ENCODE results near the gene RHOBTB3. TPM values are rescaled to one million over a fixed set of nuclear protein-coding genes. Genes with fewer than 3 reads are reported as not detected.

The RHOBTB3 gene
- total RNA-seq, 1 donor from 2014 or later: 66.9 TPM

DNA sequence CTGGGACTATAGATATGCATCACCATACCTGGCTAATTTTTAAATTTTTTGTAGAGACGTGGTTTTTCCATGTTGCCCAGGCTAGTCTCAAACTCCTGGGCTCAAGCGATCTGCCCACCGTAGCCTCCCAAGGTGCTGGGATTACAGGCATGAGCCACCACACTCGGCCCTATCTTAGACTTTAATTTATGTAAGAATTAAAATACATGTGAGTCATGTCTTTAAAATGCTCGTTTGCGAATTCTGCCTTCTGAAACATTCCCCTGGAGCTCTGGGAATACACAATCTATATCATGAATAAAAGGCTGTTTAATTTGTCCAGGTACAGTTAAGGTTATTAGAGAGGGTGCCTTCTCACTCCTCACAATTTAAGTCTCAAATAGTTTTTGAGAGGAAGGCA, 32.8 kb downstream of the RHOBTB3 start:
- DNase-seq (ENCODE audit: low read depth, low spot score): no peak

DNA sequence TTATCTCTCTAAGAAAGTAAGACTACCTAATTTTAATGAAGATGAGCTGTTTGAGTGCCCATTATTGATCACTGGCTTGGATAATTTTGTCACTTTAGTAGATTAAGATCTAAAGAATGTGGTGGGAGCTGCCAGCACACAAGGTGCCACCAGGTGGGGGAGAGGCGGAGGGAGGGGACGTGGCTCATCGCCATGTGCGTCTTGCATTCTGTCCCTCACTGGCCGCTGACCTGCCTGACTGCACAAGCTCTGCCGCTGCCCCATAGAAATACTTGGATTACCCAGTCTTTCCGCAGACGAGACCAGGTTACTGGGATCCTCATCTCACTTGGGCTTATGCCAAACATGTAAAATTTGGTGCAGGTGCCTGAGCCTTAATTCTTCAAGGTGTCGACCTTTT, 37.6 kb downstream of the RHOBTB3 start:
- no peak for DNase-seq (ENCODE audit: low read depth, low spot score)

DNA sequence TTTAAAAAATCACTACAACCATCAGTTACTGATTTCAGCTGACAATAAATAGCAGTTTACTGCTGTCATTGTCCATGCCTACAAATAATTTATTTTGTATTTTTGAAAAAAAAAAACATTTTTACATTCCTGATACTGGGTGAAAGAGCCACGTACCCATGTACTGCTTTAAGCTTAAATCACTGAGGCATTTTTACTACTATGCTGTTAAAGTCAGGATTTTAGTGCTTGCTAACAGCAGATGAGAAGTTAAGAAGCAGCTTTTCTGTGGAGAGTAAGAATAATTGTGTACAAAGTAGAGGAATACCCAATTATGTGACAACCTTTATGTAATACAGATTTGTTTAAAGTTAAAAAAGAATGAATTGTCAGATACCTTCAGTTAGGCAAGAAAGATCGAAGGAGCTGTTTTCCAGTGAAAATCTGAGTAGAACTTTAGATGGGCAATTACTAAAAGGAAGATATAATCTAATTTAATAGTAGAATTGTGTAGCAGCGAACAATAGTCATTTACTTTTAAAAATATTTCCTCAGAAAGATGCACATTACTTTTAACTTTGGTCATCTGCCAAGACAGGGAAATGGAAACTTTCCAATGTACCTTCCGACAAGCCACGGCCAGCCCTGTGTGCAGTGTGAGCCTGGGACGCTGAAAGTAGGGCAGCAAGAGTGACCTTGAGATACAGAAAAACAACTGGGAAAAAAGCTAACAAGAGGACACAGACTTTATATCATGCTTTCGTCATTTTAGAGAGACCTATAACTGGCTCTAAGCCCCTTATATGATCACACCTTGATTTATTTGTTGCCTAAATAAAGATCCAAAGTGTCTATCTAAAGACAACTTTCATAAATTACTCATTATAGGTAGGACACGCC, 39.9 kb downstream of the RHOBTB3 start:
- no peak for DNase-seq (ENCODE audit: low read depth, low spot score)

DNA sequence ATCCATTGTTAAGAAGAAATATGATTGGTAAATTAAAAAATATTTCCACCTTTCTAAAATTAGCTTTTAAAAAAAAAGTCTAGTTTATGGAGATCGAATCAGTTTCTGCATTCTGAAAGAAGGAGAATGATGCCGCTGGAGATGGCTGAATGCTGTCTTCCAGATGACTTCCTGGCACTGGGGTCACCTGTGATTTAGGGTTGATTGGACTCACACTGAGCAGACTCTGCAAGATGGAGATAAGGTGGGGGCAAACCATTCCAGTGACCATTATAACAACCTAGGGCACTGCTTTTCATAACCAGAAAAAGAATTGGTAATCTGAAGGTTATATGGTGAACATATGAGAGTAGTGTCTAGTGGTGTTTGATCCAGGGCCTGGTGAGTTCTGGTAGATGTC, 40.8 kb downstream of the RHOBTB3 start:
- DNase-seq (ENCODE audit: low read depth, low spot score): no peak

DNA sequence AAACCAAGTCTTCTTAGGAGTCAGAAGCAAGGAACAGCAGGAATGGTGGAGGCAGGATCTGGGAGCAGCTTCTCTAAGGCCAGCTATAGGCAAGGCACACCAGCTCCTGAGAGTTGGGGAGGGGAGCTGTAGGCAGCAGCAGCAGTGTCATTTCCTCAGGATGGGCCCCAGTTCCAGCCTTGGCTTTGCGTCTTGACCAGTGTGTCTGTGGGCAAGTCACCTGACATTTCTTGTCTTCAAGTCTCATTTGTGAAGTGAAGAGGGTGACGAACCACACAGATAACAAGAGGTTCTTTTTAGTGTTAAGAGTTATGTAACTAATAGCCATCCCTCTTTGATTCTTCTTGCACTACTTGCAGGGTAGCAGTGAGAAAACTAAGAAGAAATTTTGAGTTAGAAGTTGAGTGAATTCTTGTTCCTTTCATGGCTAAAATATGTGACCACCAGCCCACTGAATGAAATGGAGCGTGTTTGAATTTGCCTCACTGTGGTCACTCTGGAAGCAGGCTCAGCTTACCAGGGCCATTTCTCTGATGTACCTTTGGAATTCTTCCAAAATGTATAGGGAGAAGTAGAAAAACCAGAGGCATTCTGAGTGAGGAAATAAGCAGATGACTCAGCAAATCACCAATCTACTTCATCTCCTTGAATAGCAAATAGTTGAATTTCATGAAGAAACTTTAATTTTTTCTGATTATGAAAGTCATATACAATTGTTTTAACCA, 42.4 kb downstream of the RHOBTB3 start:
- no peak for DNase-seq (ENCODE audit: low read depth, low spot score)

DNA sequence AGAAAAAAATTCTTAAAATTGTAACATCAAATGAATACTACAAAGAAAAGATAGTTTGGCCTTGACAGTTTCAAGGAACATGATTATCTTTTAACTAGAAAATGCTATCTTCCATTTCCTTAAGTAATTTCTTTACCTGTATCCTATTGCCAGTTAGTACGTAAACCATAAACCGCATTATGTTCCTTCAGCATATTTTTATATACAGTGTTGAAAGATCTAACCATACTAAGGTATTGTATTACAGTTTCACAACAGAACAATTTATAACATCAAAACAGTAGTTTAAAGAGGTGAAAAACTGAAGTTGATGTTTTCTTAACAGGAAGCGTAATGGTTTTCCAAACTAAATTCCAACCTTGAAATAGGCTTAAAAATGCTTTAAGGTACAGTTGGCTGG, 46.3 kb downstream of the RHOBTB3 start:
- no peak for DNase-seq (ENCODE audit: low read depth, low spot score)

DNA sequence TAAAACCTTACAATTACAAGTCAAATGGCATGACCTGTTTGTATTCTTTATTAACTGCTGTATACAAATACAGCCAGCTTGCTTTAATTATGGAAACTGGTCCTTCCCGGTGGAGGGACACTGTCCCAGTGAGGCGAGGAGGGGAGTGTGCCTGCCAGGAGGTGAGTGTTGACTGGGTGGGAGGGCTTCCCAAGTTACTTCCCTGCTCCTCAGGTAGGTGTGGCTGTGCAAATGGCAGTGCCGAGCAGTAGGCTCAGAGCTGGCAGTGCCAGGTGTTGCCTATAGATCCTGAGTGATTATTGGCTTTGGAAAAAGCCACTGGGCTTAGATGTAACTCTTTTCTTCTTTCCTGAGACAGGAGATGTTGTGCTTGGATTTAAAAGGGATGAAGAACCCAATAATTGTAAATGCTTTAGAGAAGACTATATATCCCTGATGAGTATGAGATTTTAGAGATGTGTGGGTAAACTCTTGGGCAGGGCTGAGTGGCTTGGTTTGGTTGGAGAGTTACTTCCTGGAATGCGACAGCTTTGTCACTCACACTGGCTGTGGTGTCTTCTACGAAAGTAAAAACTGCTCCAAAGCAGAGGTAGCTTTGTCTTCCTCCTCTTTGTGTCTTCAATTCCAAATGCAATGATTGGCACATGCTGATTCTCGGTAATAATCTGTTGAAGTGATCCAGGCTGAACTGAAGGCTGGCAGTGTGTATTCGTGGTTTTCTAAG, 47.7 kb downstream of the RHOBTB3 start:
- no peak for DNase-seq (ENCODE audit: low read depth, low spot score)

DNA sequence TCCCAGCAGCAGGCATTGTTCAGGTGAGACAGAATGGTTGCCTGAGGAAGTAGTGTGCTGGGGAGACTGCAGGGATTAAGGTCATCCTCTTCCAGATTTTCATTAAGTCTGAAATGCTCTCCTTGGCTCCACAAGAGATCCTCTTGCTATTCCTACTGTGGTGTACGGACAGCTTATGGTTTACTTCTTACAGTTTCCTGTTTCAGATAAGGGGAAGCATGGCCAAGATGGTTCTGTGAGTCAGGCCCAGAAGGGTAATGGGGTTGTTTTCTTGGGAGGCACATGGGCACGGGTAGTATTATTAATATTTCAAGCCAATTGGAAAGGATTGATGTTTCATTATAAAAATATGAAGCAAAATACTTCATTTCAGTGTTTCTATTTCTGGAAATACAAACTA, 48.5 kb downstream of the RHOBTB3 start:
- DNase-seq (ENCODE audit: low read depth, low spot score): no peak

DNA sequence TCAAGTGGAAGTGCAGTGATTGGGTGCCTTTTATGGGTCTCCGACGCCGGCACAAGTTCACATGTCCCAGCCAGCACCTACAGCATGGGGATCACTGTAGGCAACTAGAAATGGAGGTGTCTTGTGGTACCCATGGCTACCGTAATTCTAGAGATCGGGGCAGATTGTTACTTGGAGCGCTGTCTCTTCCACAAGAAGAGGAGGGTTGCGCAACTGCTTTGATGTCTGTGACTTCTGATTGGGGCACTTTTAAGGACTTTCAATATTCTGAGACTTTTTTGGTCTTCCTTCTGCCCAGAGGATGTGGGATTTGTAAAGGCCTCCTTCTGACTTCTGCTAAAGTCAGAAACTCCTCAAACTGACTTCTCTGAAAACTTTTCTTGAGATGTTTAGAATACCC, 49.5 kb downstream of the RHOBTB3 start:
- DNase-seq (ENCODE audit: low read depth, low spot score): no peak

DNA sequence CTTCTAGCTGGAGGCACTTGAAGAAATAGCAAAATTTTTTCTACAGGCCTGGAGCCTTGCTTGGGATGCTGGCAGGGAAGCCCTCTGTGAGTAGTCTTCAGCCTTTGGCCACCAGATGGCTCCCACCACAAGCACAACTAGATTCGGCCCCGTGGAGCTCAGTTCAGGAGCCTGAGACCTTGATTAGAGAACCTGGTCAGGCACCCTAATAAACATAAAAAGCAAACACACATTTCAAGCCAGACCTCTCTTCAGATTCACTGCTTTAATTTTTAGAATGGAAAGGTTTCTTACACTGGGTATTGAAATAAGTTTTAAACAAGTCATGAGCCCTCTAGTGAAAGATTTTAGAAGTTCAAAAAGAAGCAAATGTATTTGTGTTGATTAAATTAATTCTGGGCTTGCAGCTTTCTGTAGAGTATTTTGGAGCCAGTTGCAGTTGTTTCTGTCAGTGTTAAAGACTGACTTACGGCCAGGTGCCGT, 50.0 kb downstream of the RHOBTB3 start:
- DNase-seq (ENCODE audit: low read depth, low spot score): peak; percentile 43

DNA sequence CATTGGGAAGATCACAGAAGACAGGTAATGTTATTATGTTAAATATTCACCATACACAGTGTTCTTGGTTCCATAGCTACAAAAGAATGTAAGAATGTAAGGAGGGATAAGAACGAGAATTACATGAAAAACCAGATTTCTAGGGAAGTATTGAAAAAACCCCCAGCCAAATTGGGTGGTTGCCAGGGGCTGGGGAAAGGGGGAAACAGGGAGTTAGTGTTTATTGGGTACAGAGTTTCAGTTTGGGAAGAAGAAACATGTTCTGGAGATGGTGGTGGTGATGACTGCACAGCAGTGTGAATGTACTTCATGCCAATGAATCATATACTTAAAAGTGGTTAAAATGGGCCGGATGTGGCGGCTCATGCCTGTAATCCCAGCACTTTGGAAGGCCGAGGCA, 51.0 kb downstream of the RHOBTB3 start:
- no peak for DNase-seq (ENCODE audit: low read depth, low spot score)

DNA sequence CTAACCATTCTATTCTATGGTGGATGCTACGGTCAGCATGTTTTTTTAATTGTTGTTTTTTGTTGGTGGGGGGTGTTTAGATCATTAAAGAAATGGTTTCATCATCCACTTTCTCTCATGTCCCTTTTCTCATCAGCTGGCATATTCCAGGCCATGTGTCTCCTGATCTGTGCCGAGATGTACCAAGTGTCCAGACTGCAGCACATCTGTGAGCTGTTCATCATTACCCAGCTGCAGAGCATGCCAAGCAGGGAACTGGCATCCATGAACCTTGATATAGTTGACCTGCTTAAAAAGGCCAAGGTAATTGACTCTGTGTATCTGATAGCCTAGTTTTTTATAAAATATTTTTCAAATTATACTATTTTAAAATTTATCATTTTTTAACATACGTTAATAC, 52.5 kb downstream of the RHOBTB3 start:
- DNase-seq (ENCODE audit: low read depth, low spot score): no peak

DNA sequence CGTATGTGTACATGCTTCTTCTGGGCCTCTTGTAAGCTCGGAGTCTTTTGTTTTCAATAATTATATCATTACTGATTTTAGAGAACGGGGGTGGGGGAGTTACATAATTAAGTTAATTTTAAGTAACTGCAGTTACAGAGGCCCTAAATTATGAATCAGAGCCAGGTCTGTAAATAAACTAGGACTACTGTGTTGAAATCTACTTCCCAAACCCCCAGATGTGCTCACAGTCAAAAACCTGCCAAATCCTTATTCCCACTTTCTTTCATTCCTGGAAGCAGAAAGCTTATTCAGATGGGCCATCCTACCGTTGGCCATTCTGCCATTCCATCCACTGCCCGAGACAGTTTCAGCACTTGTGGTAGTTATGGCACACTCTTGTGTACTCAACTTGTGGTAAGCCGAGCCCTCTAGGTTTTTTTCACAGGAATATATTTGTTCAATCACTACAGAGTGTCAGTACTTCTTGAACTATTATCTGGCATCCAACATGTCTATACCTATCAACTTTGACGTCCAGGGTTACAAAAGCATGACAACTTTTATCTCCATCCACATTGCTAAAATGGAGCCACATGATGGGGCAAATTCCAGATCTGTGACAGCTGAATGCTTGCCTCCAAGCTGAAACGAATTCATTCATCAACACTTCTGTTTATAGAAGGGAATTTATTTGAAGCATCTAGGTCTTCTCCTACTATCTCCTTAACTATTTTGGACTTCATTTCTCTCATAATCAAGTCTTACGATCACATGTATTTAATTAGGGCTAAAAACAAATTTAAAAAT, 53.6 kb downstream of the RHOBTB3 start:
- DNase-seq (ENCODE audit: low read depth, low spot score): no peak

DNA sequence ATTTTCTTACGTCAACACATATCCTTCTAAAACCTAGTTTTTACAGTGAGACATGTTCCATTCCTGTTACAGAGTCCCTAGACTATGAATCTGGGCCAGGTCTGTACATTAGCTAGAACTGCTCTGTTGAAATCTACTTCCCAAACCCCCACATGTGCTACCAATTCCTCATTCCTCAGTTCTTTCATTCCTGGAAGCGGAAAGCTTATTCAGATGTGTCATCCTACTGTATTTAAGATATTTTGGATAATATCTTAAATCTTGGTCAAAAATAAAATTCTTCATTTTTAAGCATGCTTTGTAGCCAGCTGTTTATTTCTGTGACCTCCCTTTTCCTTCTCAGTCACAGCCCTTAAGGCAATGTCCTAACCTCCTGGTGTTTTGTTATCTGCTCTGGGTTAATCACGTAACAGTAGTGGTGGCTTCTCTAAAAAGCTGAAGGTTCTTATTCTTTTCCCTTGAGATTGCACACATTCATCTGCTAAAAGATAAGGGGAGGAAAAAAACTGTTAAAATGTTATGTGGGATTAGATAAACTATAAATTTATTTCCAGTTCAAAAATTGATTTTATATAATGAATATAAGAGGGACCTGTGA, 55.8 kb downstream of the RHOBTB3 start:
- no peak for DNase-seq (ENCODE audit: low read depth, low spot score)

DNA sequence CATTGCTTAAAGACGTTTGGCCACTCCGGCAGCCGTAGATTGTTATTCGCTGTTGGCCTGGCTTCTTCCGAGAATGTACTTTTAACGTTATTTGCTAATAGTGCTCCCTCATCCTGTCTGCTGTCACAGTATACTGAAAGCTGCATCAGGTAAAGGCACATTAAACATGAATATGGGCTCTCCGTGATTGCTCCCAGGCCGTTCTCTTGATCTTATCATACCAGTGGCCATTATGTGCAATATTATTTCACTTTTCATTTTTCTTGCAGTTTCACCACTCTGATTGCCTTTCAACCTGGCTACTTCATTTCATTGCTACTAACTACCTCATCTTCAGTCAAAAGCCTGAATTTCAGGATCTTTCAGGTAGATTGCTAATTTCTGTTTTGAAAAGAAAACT, 57.4 kb downstream of the RHOBTB3 start:
- no peak for DNase-seq (ENCODE audit: low read depth, low spot score)

DNA sequence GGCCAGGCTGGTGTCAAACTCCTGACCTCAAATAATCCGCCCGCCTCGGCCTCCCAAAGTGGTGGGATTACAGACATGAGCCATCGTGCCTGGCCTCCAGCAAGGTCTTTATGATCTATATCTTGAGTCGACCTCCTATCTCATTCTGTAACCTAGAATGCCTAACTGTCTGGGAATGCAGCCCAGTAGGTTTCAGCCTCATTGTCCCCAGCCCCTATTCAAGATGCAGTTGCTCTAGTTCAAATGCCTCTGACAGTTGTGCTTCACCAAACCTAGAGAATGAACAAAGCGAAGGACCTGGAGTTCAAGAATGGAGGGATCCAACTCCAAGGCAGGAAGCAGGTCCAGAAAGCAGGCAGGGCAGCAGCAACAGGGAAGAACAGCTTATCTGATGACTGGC, 60.6 kb downstream of the RHOBTB3 start:
- DNase-seq (ENCODE audit: low read depth, low spot score): no peak

DNA sequence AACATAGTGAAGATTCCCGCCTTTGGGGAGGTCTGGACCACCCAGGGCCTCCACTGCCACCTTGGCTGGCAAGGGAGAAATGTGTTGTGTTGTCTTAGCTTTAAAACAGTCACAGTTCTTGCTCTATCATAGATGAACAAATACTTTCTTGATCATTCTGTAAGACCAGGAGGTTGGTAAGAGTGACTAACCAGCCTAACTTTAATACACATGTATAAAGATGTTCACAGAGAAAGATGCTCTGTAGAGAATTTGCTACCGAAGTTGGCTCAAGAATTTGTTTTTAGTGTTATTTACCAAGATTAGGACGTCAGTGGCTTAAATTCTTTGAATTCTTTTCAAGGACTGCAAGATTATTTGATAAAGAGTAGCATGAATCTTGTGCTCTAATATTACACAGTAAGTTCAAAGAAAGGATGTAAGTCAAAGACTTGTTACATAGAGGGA, 63.0 kb downstream of the RHOBTB3 start:
- DNase-seq (ENCODE audit: low read depth, low spot score): no peak

DNA sequence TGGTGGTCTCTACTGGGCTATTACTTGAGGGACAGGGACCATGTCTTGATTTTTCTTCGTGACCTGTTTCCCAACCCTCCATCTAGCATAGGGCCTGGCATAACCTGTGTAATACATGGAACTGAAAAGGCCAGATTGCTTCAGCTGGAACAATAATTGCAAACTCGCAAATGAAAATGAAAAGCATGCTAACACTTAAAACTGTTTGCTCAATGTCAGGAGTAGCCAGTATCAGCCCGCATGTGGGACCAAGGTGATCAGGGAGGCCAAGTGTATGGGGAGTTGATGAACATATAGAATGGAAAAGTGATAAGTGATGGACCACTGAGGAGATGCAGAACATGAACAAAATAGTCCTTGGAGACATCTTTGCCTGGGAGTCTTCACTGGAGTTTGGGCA, 66.2 kb downstream of the RHOBTB3 start:
- no peak for DNase-seq (ENCODE audit: low read depth, low spot score)

DNA sequence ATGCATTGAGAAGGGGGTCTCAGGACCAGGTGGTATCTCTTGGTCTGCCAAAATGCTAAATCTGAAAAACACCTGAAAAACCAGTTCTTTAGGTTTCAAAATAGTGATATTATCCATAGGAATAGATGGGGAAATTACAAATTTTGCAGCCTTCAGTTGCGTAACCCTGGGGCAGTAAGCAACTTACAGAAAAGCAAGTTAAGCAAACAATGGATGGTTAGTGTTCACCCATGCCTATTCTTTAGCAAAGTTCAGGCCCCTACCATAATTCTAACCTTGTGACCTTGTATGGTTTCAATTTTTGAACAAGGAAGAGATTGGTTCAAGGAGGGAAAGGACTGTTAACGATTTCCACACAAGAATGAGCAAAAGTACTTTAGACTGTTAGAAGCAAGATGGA, 66.9 kb downstream of the RHOBTB3 start:
- DNase-seq (ENCODE audit: low read depth, low spot score): no peak

DNA sequence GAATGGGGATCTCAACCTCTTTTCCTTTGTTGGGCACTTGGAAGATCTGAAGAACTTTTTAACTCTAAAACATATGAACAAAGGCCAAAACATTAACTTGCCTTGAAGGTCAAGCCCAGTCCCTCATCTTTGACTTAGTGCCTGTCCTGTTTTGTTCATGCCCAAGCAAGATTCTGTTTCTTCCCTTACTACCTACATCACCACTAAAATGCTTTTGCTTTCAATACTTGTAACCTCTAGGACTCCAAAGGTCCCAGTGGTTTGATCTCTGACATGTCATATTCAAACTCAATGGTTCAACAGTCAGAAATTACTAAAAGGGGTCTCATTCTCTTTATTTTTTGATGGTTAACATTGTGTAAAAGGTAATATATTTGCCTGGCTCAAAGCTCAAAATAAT, 67.4 kb downstream of the RHOBTB3 start:
- no peak for DNase-seq (ENCODE audit: low read depth, low spot score)
